ENCODE results near the gene SUSD5.

Gene SUSD5

DNA sequence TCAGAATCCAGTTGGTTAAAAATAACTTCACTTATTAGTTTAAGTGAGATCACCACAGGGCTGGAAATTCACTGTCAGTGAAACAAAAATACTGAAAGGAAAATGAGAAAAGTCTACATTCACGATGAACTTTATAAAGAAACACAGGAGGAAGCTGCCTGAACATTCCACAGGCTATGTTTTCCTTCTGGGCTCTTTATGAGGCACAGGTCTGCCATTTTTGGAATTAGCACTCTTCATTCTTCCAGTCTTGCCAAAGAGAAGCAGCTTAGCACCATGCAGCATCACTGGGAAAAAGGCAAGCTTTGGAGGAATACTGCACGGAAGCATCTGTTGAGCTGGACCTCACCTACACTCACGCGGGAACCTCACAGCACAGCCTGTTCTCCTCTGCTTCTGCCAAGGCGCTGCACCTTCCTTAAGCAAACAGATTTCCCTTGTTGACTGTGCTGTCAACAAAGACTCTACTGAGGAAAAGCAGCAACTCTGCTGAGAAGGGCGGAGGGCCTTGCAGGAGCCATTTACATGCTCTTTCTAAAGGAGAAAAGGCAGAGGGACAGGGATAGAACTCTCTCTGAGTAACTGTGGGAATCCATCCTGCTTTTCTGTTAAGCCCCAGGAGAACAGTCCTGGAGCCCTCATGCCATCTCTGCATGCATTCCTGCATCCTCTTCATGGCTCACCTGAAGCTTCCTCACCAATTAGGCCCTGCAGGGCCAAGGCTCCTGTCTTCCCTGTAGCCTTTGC is 15.7 kb downstream of the SUSD5 start:
- peaks cover 0 to 28% of the 10 kb centered on the region in 2 experiments; a peak in 1 of 3 replicates for H3K36me3 ChIP-seq (ENCODE audit: control insufficient read depth in 2 of 2, insufficient read depth in 1 of 2, low read length in 2 of 2)
- no peaks in the 10 kb centered on the region for H3K4me1 ChIP-seq (ENCODE audit: control insufficient read depth, insufficient read depth, low read length)
- no peak overlapping the region for H3K4me3 ChIP-seq (ENCODE audit: low read depth, low read length)
- H3K9me3 ChIP-seq (ENCODE audit: control insufficient read depth, insufficient read depth, low read depth, low read length), result no peaks in the 10 kb centered on the region
- no peak overlapping the region for H3K27ac ChIP-seq (ENCODE audit: extremely low read depth, low read depth, low read length)
- ChIA-PET POLR2A (no interaction called here), CTCF (interaction anchor here (1.2 kb wide), 1 partner anchor 17 kb away, joined by 5 read pairs; no protein-coding TSS in a partner anchor)
- TF ChIP-seq ZNF621 (tag by site-specific recombination; IDR thresholded peaks at IDR 0.05), result no peak
- TF ChIP-seq ZNF510 (tag by site-specific recombination; IDR thresholded peaks at IDR 0.05; ENCODE audit: insufficient replicate concordance), result no peak
- TF ChIP-seq ZNF473 (tag by site-specific recombination; IDR thresholded peaks at IDR 0.05), result no peak
- TF ChIP-seq, protein P1, sequence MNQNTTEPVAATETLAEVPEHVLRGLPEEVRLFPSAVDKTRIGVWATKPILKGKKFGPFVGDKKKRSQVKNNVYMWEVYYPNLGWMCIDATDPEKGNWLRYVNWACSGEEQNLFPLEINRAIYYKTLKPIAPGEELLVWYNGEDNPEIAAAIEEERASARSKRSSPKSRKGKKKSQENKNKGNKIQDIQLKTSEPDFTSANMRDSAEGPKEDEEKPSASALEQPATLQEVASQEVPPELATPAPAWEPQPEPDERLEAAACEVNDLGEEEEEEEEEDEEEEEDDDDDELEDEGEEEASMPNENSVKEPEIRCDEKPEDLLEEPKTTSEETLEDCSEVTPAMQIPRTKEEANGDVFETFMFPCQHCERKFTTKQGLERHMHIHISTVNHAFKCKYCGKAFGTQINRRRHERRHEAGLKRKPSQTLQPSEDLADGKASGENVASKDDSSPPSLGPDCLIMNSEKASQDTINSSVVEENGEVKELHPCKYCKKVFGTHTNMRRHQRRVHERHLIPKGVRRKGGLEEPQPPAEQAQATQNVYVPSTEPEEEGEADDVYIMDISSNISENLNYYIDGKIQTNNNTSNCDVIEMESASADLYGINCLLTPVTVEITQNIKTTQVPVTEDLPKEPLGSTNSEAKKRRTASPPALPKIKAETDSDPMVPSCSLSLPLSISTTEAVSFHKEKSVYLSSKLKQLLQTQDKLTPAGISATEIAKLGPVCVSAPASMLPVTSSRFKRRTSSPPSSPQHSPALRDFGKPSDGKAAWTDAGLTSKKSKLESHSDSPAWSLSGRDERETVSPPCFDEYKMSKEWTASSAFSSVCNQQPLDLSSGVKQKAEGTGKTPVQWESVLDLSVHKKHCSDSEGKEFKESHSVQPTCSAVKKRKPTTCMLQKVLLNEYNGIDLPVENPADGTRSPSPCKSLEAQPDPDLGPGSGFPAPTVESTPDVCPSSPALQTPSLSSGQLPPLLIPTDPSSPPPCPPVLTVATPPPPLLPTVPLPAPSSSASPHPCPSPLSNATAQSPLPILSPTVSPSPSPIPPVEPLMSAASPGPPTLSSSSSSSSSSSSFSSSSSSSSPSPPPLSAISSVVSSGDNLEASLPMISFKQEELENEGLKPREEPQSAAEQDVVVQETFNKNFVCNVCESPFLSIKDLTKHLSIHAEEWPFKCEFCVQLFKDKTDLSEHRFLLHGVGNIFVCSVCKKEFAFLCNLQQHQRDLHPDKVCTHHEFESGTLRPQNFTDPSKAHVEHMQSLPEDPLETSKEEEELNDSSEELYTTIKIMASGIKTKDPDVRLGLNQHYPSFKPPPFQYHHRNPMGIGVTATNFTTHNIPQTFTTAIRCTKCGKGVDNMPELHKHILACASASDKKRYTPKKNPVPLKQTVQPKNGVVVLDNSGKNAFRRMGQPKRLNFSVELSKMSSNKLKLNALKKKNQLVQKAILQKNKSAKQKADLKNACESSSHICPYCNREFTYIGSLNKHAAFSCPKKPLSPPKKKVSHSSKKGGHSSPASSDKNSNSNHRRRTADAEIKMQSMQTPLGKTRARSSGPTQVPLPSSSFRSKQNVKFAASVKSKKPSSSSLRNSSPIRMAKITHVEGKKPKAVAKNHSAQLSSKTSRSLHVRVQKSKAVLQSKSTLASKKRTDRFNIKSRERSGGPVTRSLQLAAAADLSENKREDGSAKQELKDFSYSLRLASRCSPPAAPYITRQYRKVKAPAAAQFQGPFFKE (tag by site-specific recombination; IDR thresholded peaks at IDR 0.05; ENCODE audit: borderline replicate concordance), result no peak
- TF ChIP-seq, protein P2, sequence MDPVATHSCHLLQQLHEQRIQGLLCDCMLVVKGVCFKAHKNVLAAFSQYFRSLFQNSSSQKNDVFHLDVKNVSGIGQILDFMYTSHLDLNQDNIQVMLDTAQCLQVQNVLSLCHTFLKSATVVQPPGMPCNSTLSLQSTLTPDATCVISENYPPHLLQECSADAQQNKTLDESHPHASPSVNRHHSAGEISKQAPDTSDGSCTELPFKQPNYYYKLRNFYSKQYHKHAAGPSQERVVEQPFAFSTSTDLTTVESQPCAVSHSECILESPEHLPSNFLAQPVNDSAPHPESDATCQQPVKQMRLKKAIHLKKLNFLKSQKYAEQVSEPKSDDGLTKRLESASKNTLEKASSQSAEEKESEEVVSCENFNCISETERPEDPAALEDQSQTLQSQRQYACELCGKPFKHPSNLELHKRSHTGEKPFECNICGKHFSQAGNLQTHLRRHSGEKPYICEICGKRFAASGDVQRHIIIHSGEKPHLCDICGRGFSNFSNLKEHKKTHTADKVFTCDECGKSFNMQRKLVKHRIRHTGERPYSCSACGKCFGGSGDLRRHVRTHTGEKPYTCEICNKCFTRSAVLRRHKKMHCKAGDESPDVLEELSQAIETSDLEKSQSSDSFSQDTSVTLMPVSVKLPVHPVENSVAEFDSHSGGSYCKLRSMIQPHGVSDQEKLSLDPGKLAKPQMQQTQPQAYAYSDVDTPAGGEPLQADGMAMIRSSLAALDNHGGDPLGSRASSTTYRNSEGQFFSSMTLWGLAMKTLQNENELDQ (tag by site-specific recombination; IDR thresholded peaks at IDR 0.05; ENCODE audit: low read depth), result no peak
- TF ChIP-seq ZNF16 (tag by site-specific recombination; IDR thresholded peaks at IDR 0.05; ENCODE audit: low read depth), result no peak

DNA sequence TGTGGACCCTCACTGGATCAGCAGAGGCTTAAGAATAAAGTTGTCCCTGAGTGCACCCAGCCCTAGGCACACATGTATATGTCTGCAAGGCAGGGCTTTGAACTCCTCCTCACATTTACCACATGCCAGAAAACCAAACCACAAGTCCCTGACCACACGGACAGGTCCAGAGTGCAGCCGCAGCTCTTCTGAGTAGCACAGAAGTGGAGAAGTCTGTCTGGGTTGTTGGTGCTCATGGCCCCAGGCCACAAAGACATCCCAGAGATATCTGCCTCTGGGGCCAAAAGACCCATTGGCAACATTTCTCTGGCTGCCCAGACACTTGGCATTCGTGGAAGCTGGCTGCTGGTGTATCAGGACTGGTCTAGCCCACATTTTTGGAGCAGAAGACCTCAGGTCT is 17.4 kb downstream of the SUSD5 start:
- POLR2A ChIA-PET, result no interaction called here
- H3K4me3 ChIP-seq (ENCODE audit: low read depth, low read length), result no peak overlapping the region
- H3K36me3 ChIP-seq (ENCODE audit: control insufficient read depth in 2 of 2, insufficient read depth in 1 of 2, low read length in 2 of 2), result peaks cover 0 to 13% of the 10 kb centered on the region in 2 experiments; a peak in 1 of 3 replicates
- CTCF ChIA-PET, result no interaction called here
- no peaks in the 10 kb centered on the region for H3K4me1 ChIP-seq (ENCODE audit: control insufficient read depth, insufficient read depth, low read length)
- H3K27ac ChIP-seq (ENCODE audit: extremely low read depth, low read depth, low read length), result no peak overlapping the region
- H3K9me3 ChIP-seq (ENCODE audit: control insufficient read depth, insufficient read depth, low read depth, low read length), result no peaks in the 10 kb centered on the region
- TF ChIP-seq, protein P3, sequence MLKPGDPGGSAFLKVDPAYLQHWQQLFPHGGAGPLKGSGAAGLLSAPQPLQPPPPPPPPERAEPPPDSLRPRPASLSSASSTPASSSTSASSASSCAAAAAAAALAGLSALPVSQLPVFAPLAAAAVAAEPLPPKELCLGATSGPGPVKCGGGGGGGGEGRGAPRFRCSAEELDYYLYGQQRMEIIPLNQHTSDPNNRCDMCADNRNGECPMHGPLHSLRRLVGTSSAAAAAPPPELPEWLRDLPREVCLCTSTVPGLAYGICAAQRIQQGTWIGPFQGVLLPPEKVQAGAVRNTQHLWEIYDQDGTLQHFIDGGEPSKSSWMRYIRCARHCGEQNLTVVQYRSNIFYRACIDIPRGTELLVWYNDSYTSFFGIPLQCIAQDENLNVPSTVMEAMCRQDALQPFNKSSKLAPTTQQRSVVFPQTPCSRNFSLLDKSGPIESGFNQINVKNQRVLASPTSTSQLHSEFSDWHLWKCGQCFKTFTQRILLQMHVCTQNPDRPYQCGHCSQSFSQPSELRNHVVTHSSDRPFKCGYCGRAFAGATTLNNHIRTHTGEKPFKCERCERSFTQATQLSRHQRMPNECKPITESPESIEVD (tag by site-specific recombination; IDR thresholded peaks at IDR 0.05), result no peak
- TF ChIP-seq ZNF202 (tag by site-specific recombination; IDR thresholded peaks at IDR 0.05; ENCODE audit: borderline replicate concordance), result no peak
- TF ChIP-seq, protein P4, sequence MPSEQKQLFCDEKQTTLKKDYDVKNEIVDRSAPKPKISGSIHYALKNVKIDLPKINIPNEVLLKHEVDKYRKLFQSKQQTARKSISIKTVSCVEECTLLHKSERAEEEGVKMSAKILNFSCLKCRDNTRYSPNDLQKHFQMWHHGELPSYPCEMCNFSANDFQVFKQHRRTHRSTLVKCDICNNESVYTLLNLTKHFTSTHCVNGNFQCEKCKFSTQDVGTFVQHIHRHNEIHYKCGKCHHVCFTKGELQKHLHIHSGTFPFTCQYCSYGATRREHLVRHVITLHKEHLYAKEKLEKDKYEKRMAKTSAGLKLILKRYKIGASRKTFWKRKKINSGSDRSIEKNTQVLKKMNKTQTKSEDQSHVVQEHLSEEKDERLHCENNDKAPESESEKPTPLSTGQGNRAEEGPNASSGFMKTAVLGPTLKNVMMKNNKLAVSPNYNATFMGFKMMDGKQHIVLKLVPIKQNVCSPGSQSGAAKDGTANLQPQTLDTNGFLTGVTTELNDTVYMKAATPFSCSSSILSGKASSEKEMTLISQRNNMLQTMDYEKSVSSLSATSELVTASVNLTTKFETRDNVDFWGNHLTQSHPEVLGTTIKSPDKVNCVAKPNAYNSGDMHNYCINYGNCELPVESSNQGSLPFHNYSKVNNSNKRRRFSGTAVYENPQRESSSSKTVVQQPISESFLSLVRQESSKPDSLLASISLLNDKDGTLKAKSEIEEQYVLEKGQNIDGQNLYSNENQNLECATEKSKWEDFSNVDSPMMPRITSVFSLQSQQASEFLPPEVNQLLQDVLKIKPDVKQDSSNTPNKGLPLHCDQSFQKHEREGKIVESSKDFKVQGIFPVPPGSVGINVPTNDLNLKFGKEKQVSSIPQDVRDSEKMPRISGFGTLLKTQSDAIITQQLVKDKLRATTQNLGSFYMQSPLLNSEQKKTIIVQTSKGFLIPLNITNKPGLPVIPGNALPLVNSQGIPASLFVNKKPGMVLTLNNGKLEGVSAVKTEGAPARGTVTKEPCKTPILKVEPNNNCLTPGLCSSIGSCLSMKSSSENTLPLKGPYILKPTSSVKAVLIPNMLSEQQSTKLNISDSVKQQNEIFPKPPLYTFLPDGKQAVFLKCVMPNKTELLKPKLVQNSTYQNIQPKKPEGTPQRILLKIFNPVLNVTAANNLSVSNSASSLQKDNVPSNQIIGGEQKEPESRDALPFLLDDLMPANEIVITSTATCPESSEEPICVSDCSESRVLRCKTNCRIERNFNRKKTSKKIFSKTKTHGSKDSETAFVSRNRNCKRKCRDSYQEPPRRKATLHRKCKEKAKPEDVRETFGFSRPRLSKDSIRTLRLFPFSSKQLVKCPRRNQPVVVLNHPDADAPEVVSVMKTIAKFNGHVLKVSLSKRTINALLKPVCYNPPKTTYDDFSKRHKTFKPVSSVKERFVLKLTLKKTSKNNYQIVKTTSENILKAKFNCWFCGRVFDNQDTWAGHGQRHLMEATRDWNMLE (tag by site-specific recombination; conservative IDR thresholded peaks at IDR 0.05; ENCODE audit: low read depth), result no peak
- no peak for TF ChIP-seq ZNF146 (tag by site-specific recombination; IDR thresholded peaks at IDR 0.05)
- TF ChIP-seq FEZF1 (tag by site-specific recombination; IDR thresholded peaks at IDR 0.05), result no peak
- TF ChIP-seq, protein P5, sequence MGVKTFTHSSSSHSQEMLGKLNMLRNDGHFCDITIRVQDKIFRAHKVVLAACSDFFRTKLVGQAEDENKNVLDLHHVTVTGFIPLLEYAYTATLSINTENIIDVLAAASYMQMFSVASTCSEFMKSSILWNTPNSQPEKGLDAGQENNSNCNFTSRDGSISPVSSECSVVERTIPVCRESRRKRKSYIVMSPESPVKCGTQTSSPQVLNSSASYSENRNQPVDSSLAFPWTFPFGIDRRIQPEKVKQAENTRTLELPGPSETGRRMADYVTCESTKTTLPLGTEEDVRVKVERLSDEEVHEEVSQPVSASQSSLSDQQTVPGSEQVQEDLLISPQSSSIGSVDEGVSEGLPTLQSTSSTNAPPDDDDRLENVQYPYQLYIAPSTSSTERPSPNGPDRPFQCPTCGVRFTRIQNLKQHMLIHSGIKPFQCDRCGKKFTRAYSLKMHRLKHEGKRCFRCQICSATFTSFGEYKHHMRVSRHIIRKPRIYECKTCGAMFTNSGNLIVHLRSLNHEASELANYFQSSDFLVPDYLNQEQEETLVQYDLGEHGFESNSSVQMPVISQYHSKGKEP (tag by site-specific recombination; IDR thresholded peaks at IDR 0.05), result no peak
- TF ChIP-seq ZNF610 (tag by site-specific recombination; IDR thresholded peaks at IDR 0.05; ENCODE audit: borderline replicate concordance), result no peak
- no peak for TF ChIP-seq ZEB2 (tag by site-specific recombination; IDR thresholded peaks at IDR 0.05)

Measured in HEK293 (cell line).